ENCODE measurements around the gene ZNF581. TPM values are rescaled to one million over a fixed set of nuclear protein-coding genes. Genes with fewer than 3 reads are reported as not detected.
A peak's percentile ranks its signal among the peaks of the same experiment; 100 is the strongest.

Gene ZNF581
- total RNA-seq, 1 donor from 2014 or later: 30.0 TPM

GRCh38 chr19:55681131-55682092 lies 38.0 kb downstream of the ZNF581 start:
- Histone ChIP-seq H2AFZ (ENCODE audit: low read depth, low read length) (no peak overlapping the region), H3K27ac (ENCODE audit: low read depth, low read length) (peak overlapping the region; percentile 6), H3K4me3 (ENCODE audit: insufficient read depth, low read depth, low read length) (no peak overlapping the region), H3K9me3 (ENCODE audit: insufficient read depth, low read depth, low read length) (no peaks in the 10 kb centered on the region), H3K36me3 (ENCODE audit: insufficient read depth, low read length) (peaks cover 4% of the 10 kb centered on the region), H3K79me2 (ENCODE audit: insufficient read depth, low read length) (peaks cover 95% of the 10 kb centered on the region), H3K4me2 (ENCODE audit: low read length) (no peak overlapping the region), H3K9ac (ENCODE audit: low read length) (no peak overlapping the region), H4K20me1 (ENCODE audit: insufficient read depth, low read length) (peaks cover 93% of the 10 kb centered on the region), H3K4me1 (ENCODE audit: insufficient read depth, low read length) (peaks cover 19% of the 10 kb centered on the region), H3K27me3 (ENCODE audit: insufficient read depth, low read length) (no peaks in the 10 kb centered on the region)
- peaks cover 19% of the 10 kb centered on the region for H3K36me3 Mint-ChIP-seq (ENCODE audit: low read depth, unreplicated experiment)
- no peaks in the 10 kb centered on the region for H3K27me3 Mint-ChIP-seq (ENCODE audit: low read depth, unreplicated experiment)
- TF ChIP-seq EZH2 (IDR thresholded peaks at IDR 0.05; ENCODE audit: insufficient read depth, low read length): no peak
- TF ChIP-seq, protein P1, sequence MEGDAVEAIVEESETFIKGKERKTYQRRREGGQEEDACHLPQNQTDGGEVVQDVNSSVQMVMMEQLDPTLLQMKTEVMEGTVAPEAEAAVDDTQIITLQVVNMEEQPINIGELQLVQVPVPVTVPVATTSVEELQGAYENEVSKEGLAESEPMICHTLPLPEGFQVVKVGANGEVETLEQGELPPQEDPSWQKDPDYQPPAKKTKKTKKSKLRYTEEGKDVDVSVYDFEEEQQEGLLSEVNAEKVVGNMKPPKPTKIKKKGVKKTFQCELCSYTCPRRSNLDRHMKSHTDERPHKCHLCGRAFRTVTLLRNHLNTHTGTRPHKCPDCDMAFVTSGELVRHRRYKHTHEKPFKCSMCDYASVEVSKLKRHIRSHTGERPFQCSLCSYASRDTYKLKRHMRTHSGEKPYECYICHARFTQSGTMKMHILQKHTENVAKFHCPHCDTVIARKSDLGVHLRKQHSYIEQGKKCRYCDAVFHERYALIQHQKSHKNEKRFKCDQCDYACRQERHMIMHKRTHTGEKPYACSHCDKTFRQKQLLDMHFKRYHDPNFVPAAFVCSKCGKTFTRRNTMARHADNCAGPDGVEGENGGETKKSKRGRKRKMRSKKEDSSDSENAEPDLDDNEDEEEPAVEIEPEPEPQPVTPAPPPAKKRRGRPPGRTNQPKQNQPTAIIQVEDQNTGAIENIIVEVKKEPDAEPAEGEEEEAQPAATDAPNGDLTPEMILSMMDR (IDR thresholded peaks at IDR 0.05; ENCODE audit: insufficient read depth, low read depth, low read length): no peak
- FAIRE-seq: no peak
- peaks cover 33% of the 10 kb centered on the region for H3K4me1 Mint-ChIP-seq (ENCODE audit: low read depth, unreplicated experiment)
- peak; percentile 22 for DNase-seq (ENCODE audit: low read depth)
- no peak overlapping the region for H3K27ac Mint-ChIP-seq (ENCODE audit: unreplicated experiment)
- H3K4me3 Mint-ChIP-seq (ENCODE audit: unreplicated experiment): no peak overlapping the region
- H3K9me3 Mint-ChIP-seq (ENCODE audit: unreplicated experiment): no peaks in the 10 kb centered on the region

- H3K9me3 Mint-ChIP-seq (ENCODE audit: unreplicated experiment): no peaks in the 10 kb centered on the region
- Histone ChIP-seq H3K36me3 (ENCODE audit: insufficient read depth, low read length) (peaks cover 4% of the 10 kb centered on the region), H3K4me3 (ENCODE audit: insufficient read depth, low read depth, low read length) (no peak overlapping the region), H4K20me1 (ENCODE audit: insufficient read depth, low read length) (peaks cover 93% of the 10 kb centered on the region), H3K9me3 (ENCODE audit: insufficient read depth, low read depth, low read length) (no peaks in the 10 kb centered on the region), H3K4me2 (ENCODE audit: low read length) (no peak overlapping the region), H3K79me2 (ENCODE audit: insufficient read depth, low read length) (peaks cover 94% of the 10 kb centered on the region), H3K27ac (ENCODE audit: low read depth, low read length) (no peak overlapping the region), H3K9ac (ENCODE audit: low read length) (no peak overlapping the region), H3K27me3 (ENCODE audit: insufficient read depth, low read length) (no peaks in the 10 kb centered on the region), H3K4me1 (ENCODE audit: insufficient read depth, low read length) (peaks cover 12% of the 10 kb centered on the region), H2AFZ (ENCODE audit: low read depth, low read length) (no peak overlapping the region)
- peaks cover 14% of the 10 kb centered on the region for H3K36me3 Mint-ChIP-seq (ENCODE audit: low read depth, unreplicated experiment)
- no peak overlapping the region for H3K4me3 Mint-ChIP-seq (ENCODE audit: unreplicated experiment)
- H3K4me1 Mint-ChIP-seq (ENCODE audit: low read depth, unreplicated experiment): peaks cover 24% of the 10 kb centered on the region
- no peak for DNase-seq (ENCODE audit: low read depth)
- peak overlapping the region; percentile 41 for H3K27ac Mint-ChIP-seq (ENCODE audit: unreplicated experiment)
- FAIRE-seq: no peak
- no peaks in the 10 kb centered on the region for H3K27me3 Mint-ChIP-seq (ENCODE audit: low read depth, unreplicated experiment)
- TF ChIP-seq, protein P1 (IDR thresholded peaks at IDR 0.05; ENCODE audit: insufficient read depth, low read depth, low read length): no peak
- no peak for TF ChIP-seq EZH2 (IDR thresholded peaks at IDR 0.05; ENCODE audit: insufficient read depth, low read length)
Observed at GRCh38 chr19:55683449-55684261, 40.2 kb downstream of the ZNF581 start.
